Stimulated activated CD8-positive, alpha-beta memory T cell treated with anti-CD3 and anti-CD28 coated beads, Interleukin-7, amount 100 ng/mL, for 4 hours (primary cell): ENCODE measurements around the gene STAT4.

Source experiments
- DNase-seq, 2 donors: peaks; one replicate each; pipeline ENCODE4 v3.0.0-alpha.2; 2020; ENCODE audit warnings: low read depth in 2 of 2

STAT4 gene

DNA sequence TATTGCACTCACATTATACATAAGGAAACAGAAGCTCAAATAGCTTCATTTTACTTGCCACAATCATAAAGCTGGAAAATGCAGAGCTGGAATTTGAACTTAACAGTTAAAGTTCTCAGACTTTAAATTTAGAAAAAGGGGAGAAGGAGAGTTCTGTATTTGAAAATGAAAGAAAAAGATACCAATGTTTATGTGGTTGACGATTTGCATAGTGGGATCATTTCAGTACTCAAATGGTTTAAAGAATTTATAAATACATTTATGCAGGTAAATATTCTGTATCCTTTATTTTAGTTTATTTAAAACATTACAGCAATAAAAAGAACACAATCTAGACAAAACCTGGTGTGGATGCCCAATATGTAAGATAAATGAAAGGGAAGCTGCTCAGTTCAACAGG, 25.5 kb upstream of the STAT4 start:
- no peak for DNase-seq

GRCh38 chr2:191174442-191174841, 23.6 kb upstream of the STAT4 start:
- no peak for DNase-seq

GRCh38 chr2:191173206-191173605, 22.4 kb upstream of the STAT4 start:
- no peak for DNase-seq

GRCh38 chr2:191171708-191172355, 21.0 kb upstream of the STAT4 start:
- DNase-seq, result no peak

GRCh38 chr2:191171286-191171685, 20.5 kb upstream of the STAT4 start:
- no peak for DNase-seq

- DNase-seq, result no peak
Observed at GRCh38 chr2:191170773-191171172, 20.0 kb upstream of the STAT4 start.

DNA sequence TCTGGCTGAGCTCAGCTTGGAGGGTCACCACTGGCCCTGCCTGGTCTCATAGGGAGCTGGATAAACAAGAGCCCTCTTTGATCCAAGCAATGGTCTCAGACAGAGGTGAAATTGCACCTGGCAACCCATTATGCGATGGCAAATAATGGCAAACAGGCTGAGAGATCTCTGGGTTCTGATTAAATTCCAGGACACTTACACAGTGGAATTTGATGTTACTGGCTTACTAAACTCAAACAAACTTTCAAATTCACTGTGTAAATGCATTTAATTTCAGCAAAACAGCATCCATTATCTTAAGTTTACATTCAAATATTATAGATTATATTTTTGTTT, 19.5 kb upstream of the STAT4 start:
- DNase-seq, result no peak

DNA sequence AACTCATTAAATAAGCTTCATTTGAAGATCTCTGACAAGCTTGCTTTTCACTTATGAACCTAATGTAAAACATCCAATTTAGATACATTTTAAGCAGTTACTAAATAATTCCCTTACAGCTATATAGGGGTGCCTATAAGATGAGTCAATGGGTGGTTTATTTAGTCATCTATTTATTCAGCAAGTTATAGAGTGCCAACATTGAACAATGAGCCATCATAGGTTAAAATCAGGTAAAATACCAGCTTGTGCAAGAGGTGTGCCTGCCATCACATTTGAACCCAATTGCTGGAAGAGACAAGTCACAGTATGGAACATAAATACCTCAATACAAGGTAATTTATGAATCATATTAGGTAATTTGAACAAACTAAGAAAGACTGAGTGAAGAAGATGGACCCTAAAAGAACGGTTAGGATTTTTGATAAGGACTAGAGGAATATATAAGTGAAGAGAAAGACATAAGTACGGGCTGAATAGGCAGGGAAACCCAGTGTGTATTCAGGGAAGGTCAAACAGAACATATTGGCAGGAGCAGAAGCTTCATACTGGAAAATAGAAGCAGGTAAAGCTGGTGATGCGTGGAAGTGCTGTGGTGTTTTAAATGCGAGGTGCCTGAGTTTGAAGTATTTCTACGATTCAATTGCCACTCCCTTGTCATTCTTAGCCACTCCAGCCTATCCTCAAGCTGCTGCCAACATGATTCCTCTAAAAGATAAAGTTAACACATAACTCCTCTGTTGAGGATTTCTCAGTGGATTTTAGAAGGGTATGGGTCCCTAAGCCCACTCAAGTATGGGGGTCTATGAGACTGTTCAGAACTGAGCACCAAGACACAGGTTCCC, 18.9 kb upstream of the STAT4 start:
- DNase-seq, result no peak

- no peak for DNase-seq
Observed at GRCh38 chr2:191167766-191168165, 17.0 kb upstream of the STAT4 start.

DNA sequence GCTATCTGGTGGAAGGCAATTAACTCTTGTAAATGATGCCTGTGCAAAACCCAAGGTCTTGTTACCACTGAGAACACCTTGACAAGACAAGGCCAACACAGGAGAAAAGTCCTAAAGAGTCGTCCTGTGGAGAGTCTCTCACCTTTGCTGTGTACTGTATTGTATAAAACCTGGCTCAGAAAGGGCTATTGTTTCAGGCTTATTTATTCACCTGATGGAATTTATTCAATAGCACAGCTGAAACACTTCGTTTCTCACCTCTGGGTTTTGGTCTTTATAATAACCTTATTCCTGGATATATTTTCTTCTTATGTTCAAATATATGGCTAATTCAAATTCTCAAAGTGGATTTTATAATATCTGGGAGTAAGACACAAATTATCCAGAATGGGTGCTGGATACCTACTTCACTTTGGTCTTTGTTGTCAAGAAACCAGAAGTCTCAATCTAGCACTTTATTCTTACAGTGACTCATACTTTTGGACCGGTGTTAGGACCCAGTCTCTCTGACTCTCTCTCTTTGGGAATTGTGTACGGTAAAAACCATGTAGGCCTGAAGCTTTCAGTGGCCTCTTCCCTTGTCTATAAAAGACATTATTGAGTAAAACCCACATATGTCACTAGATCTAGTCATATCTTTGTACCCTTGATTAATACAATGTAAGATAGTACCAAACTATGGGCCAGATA, 16.1 kb upstream of the STAT4 start:
- DNase-seq, result no peak

GRCh38 chr2:191166111-191166755, 15.4 kb upstream of the STAT4 start:
- DNase-seq, result no peak

DNA sequence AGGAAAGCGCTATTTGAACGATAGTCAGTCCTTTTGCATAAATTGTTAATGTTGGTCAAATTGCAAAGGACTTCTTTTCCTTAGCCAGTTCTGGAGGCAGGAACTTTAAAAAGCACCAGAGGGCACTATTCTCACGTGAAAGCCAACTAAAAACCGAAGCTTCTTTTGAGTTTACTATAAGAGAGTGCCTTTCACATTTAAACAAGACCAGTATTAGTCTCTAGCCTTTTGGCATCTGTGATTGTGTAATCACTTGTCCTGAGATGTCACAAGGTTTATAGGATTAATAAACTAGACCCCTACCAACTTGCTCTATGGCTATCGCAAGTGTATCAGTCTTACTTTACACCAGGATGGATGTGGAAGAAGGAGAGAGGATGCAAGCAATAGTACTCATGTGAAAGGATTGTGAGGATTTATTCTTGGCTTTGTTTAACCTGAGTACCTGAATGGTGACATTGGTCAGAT, 14.4 kb upstream of the STAT4 start:
- no peak for DNase-seq

GRCh38 chr2:191158747-191159146, 8.0 kb upstream of the STAT4 start:
- DNase-seq, result no peak

DNA sequence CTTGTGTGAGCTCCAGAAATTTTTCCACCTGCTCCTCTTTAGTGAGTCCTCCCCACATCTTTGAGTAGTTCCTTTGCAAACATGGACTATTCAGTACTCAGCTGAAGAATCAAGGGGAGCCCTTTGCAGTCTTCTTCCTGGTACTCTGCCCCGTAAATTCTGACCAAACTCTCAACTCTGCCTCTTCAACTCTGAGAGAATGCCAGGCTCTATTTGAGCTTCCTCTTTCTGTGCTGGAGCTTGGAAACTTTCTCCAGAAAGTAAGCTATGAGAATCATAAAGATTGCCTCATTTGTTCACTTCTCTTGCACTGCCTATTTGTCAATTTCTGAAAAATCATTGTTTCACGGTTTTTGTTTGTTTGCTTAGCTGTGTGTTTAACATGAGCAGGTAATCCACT, 7.4 kb upstream of the STAT4 start:
- no peak for DNase-seq

- DNase-seq, result no peak
Observed at GRCh38 chr2:191155608-191156071, 4.8 kb upstream of the STAT4 start.

- no peak for DNase-seq
Observed at GRCh38 chr2:191153716-191154115, 2.9 kb upstream of the STAT4 start.

- DNase-seq, result no peak
Observed at GRCh38 chr2:191152482-191153240, 1.9 kb upstream of the STAT4 start.

- DNase-seq, result no peak
Observed at GRCh38 chr2:191151331-191151730, 537 bp upstream of the STAT4 start.

- no peak for DNase-seq
Observed at GRCh38 chr2:191150230-191150599, 579 bp downstream of the STAT4 start.

GRCh38 chr2:191149391-191149790, 1.4 kb downstream of the STAT4 start:
- no peak for DNase-seq

- no peak for DNase-seq
Observed at GRCh38 chr2:191148791-191149190, 2.0 kb downstream of the STAT4 start.

GRCh38 chr2:191148281-191148680, 2.5 kb downstream of the STAT4 start:
- DNase-seq, result no peak
